DLD1 (cell line): Measurements from ENCODE around the gene COX5A.

Source experiments
- in situ Hi-C: cut with HindIII; loops from 2 replicates; pipeline ENCODE4 v1.10.0; 2017; ENCODE audit warnings: low sequenced_read_pairs

COX5A gene

GRCh38 chr15:74873036-74873755, 64.7 kb downstream of the COX5A start, which contains the start of gene SCAMP2:
Gene SCAMP2, minus strand, starts transcription at chr15:74873365. Its CDS starts 110 bp downstream, at chr15:74873255.
- in situ Hi-C loops, result no loop called here

GRCh38 chr15:74872702-74873035, 65.2 kb downstream of the COX5A start:
- in situ Hi-C loops, result no loop called here

GRCh38 chr15:74870436-74871215, 67.2 kb downstream of the COX5A start:
- in situ Hi-C loops, result no loop called here
